HepG2 (cell line): ENCODE measurements around the gene GADD45B. TPM values are rescaled to one million over a fixed set of nuclear protein-coding genes. Genes with fewer than 3 reads are reported as not detected.

Experiments
- FOSL1 ChIP-seq: sonication (generic); formaldehyde crosslinking; IDR thresholded peaks from 2 replicates; pipeline ENCODE4 v1.9.0; 2021; ENCODE audit warnings: missing genetic modification reagents, borderline replicate concordance
- HIVEP1 ChIP-seq: sonication (generic); formaldehyde crosslinking; IDR thresholded peaks from 2 replicates; pipeline ENCODE4 v1.4.0; 2020; ENCODE audit warnings: mild to moderate bottlenecking, missing genetic modification reagents
- JUNB ChIP-seq: sonication (generic); formaldehyde crosslinking; IDR thresholded peaks from 2 replicates; pipeline ENCODE4 v1.8.0; 2022; ENCODE audit warnings: missing genetic modification reagents, mild to moderate bottlenecking, borderline replicate concordance
- KDM2A ChIP-seq: sonication (generic); formaldehyde crosslinking; IDR thresholded peaks from 2 replicates; pipeline ENCODE4 v1.4.0; 2020; ENCODE audit warnings: low read depth, missing genetic modification reagents, borderline replicate concordance
- MEIS1 ChIP-seq: sonication (generic); formaldehyde crosslinking; IDR thresholded peaks from 2 replicates; pipeline ENCODE4 v1.9.0; 2021; ENCODE audit warnings: mild to moderate bottlenecking, missing genetic modification reagents, moderate library complexity, borderline replicate concordance
- NCOA1 ChIP-seq: sonication (generic); formaldehyde crosslinking; IDR thresholded peaks from 2 replicates; pipeline ENCODE4 v1.9.0; 2021; ENCODE audit warnings: missing genetic modification reagents
- NR2F2 ChIP-seq: IDR thresholded peaks from 2 replicates; pipeline ENCODE4 v1.6.1; 2012; ENCODE audit warnings: low read depth, inconsistent platforms, borderline replicate concordance
- SKI ChIP-seq: fragments of 450-650 bp; IDR thresholded peaks from one replicate; pipeline ENCODE4 v1.6.1; 2018; ENCODE audit warnings: mild to moderate bottlenecking; ENCODE audit not compliant: partially characterized antibody
- SMAD1 ChIP-seq: sonication (generic); formaldehyde crosslinking; IDR thresholded peaks from 2 replicates; pipeline ENCODE4 v1.4.0; 2020; ENCODE audit warnings: missing genetic modification reagents, low read depth, mild to moderate bottlenecking, borderline replicate concordance
- SRSF1 ChIP-seq: fragments of 200-400 bp; formaldehyde crosslinking; optimal IDR thresholded peaks from 2 replicates; pipeline ENCODE3; 2017; ENCODE audit warnings: mild to moderate bottlenecking, low read depth, low read length, moderate library complexity
- TCF7 ChIP-seq: sonication (generic); IDR thresholded peaks from 2 replicates; pipeline ENCODE4 v1.6.1; 2016; ENCODE audit warnings: antibody characterized with exemption, low read depth
- ZFP90 ChIP-seq: sonication (generic); formaldehyde crosslinking; IDR thresholded peaks from 2 replicates; pipeline ENCODE4 v1.8.0; 2022; ENCODE audit warnings: missing genetic modification reagents, mild to moderate bottlenecking, inconsistent platforms, borderline replicate concordance
- ZNF329 ChIP-seq: sonication (generic); formaldehyde crosslinking; IDR thresholded peaks from 2 replicates; pipeline ENCODE4 v1.9.0; 2021; ENCODE audit warnings: low read depth, mild to moderate bottlenecking, missing genetic modification reagents
- polyA plus RNA-seq, 8 experiments: library from polyadenylated mRNA; depleted of rRNA in 3 of 8; stranded (reverse) in 7 of 8; unstranded in 1 of 8; fragments of >200 nt; fragmentation: Illumina TruSeq in 4 of 8; extraction: Trizol in 4 of 8; gene quantifications; 2 replicates each; pipeline versions ENCODE4 v1.2.1 to v1.2.3, GENCODE V29; 2011 to 2016; ENCODE audit warnings: low read depth in 4 of 8, missing spikeins in 1 of 8, mixed read lengths in 1 of 8; ENCODE audit not compliant: insufficient read depth in 1 of 8
- total RNA-seq, 5 experiments: library from RNA; depleted of rRNA; stranded (reverse); fragments of >200 nt; fragmentation: Illumina TruSeq; extraction: Trizol; gene quantifications; 2 replicates each; pipeline ENCODE4 v1.2.3, GENCODE V29; 2016; ENCODE audit warnings: low read depth in 1 of 5
- TF ChIP-seq, protein P1 (sequence below): sonication (generic); formaldehyde crosslinking; IDR thresholded peaks from 2 replicates; pipeline ENCODE4 v1.4.0; 2020; ENCODE audit warnings: mild to moderate bottlenecking, missing genetic modification reagents
- TF ChIP-seq, protein P2 (sequence below): sonication (generic); formaldehyde crosslinking; IDR thresholded peaks from 2 replicates; pipeline ENCODE4 v1.8.1; 2022; ENCODE audit warnings: low read depth, mild to moderate bottlenecking, missing genetic modification reagents
- TF ChIP-seq, protein P3 (sequence below): sonication (generic); formaldehyde crosslinking; IDR thresholded peaks from 2 replicates; pipeline ENCODE4 v1.4.0; 2020; ENCODE audit warnings: missing genetic modification reagents, borderline replicate concordance
- TF ChIP-seq, protein P4 (sequence below): sonication (generic); formaldehyde crosslinking; IDR thresholded peaks from 2 replicates; pipeline ENCODE4 v1.5.0; 2020; ENCODE audit warnings: missing genetic modification reagents
- TF ChIP-seq, protein P5 (sequence below): sonication (generic); formaldehyde crosslinking; IDR thresholded peaks from 2 replicates; pipeline ENCODE4 v1.4.0; 2020; ENCODE audit warnings: mild to moderate bottlenecking, missing genetic modification reagents

GADD45B gene
- total and polyA plus RNA-seq, 2 of the 13 experiments (the other 11 are each of a cell fraction or from before 2014, with no cell fraction given): 4.6 to 34.1 TPM

DNA sequence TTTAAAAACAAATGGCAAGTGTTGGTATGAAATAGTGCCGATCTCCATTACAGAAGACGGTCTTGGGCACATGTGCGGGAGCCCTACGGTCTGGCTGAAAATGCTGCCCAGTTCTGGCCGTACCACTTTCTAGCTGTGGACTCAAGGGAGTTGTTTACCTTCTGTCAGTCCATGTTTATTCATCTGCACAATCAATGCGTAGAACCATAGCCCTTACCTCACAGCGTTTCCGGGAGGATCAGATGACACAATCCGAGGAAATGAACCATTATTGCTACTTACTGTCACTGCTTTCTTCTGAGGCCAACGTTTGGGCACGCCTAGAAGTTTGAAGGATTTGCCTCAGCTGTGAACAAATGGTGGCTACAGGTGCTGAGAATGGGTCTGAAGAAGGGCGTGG, 31.2 kb downstream of the GADD45B start (continued):
- TF ChIP-seq, protein P1, sequence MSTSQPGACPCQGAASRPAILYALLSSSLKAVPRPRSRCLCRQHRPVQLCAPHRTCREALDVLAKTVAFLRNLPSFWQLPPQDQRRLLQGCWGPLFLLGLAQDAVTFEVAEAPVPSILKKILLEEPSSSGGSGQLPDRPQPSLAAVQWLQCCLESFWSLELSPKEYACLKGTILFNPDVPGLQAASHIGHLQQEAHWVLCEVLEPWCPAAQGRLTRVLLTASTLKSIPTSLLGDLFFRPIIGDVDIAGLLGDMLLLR (CRISPR knock-in tag): no peak
- TF ChIP-seq NR2F2 (no peak; the same call in 1 of the 2 replicates), ZNF329 (CRISPR knock-in tag) (no peak), SKI (peak; percentile 82), SMAD1 (CRISPR knock-in tag) (no peak), FOSL1 (no peak), MEIS1 (CRISPR knock-in tag) (peak; percentile 58; the same call in 1 of the 2 replicates), JUNB (CRISPR knock-in tag) (no peak), HIVEP1 (no peak), TCF7 (peak; percentile 46; the same call in 1 of the 2 replicates), ZFP90 (no peak), SRSF1 (no peak), NCOA1 (CRISPR knock-in tag) (no peak), KDM2A (CRISPR knock-in tag) (peak; percentile 54; the same call in 1 of the 2 replicates)
- TF ChIP-seq, protein P2, sequence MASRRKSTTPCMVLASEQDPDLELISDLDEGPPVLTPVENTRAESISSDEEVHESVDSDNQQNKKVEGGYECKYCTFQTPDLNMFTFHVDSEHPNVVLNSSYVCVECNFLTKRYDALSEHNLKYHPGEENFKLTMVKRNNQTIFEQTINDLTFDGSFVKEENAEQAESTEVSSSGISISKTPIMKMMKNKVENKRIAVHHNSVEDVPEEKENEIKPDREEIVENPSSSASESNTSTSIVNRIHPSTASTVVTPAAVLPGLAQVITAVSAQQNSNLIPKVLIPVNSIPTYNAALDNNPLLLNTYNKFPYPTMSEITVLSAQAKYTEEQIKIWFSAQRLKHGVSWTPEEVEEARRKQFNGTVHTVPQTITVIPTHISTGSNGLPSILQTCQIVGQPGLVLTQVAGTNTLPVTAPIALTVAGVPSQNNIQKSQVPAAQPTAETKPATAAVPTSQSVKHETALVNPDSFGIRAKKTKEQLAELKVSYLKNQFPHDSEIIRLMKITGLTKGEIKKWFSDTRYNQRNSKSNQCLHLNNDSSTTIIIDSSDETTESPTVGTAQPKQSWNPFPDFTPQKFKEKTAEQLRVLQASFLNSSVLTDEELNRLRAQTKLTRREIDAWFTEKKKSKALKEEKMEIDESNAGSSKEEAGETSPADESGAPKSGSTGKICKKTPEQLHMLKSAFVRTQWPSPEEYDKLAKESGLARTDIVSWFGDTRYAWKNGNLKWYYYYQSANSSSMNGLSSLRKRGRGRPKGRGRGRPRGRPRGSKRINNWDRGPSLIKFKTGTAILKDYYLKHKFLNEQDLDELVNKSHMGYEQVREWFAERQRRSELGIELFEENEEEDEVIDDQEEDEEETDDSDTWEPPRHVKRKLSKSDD: peak; percentile 88
- TF ChIP-seq, protein P3, sequence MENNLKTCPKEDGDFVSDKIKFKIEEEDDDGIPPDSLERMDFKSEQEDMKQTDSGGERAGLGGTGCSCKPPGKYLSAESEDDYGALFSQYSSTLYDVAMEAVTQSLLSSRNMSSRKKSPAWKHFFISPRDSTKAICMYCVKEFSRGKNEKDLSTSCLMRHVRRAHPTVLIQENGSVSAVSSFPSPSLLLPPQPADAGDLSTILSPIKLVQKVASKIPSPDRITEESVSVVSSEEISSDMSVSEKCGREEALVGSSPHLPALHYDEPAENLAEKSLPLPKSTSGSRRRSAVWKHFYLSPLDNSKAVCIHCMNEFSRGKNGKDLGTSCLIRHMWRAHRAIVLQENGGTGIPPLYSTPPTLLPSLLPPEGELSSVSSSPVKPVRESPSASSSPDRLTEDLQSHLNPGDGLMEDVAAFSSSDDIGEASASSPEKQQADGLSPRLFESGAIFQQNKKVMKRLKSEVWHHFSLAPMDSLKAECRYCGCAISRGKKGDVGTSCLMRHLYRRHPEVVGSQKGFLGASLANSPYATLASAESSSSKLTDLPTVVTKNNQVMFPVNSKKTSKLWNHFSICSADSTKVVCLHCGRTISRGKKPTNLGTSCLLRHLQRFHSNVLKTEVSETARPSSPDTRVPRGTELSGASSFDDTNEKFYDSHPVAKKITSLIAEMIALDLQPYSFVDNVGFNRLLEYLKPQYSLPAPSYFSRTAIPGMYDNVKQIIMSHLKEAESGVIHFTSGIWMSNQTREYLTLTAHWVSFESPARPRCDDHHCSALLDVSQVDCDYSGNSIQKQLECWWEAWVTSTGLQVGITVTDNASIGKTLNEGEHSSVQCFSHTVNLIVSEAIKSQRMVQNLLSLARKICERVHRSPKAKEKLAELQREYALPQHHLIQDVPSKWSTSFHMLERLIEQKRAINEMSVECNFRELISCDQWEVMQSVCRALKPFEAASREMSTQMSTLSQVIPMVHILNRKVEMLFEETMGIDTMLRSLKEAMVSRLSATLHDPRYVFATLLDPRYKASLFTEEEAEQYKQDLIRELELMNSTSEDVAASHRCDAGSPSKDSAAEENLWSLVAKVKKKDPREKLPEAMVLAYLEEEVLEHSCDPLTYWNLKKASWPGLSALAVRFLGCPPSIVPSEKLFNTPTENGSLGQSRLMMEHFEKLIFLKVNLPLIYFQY (CRISPR knock-in tag): no peak
- TF ChIP-seq, protein P4, sequence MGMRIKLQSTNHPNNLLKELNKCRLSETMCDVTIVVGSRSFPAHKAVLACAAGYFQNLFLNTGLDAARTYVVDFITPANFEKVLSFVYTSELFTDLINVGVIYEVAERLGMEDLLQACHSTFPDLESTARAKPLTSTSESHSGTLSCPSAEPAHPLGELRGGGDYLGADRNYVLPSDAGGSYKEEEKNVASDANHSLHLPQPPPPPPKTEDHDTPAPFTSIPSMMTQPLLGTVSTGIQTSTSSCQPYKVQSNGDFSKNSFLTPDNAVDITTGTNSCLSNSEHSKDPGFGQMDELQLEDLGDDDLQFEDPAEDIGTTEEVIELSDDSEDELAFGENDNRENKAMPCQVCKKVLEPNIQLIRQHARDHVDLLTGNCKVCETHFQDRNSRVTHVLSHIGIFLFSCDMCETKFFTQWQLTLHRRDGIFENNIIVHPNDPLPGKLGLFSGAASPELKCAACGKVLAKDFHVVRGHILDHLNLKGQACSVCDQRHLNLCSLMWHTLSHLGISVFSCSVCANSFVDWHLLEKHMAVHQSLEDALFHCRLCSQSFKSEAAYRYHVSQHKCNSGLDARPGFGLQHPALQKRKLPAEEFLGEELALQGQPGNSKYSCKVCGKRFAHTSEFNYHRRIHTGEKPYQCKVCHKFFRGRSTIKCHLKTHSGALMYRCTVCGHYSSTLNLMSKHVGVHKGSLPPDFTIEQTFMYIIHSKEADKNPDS (CRISPR knock-in tag): no peak
- TF ChIP-seq, protein P5, sequence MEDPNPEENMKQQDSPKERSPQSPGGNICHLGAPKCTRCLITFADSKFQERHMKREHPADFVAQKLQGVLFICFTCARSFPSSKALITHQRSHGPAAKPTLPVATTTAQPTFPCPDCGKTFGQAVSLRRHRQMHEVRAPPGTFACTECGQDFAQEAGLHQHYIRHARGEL: no peak
